ENCODE results near the gene GPR156. TPM values are rescaled to one million over a fixed set of nuclear protein-coding genes. Genes with fewer than 3 reads are reported as not detected.
"Not testable (repeated sequence)": the region's sequence is repeated elsewhere in the genome, so short reads cannot be mapped to it uniquely, and the experiment has no call there.

GPR156 gene
- polyA plus RNA-seq, 1 of the 3 experiments (the other 2 are of a cell fraction) = 0.31 TPM

GRCh38 chr3:120156699-120157098, 128.3 kb downstream of the GPR156 start (continued):
- TF ChIP-seq, protein P1, sequence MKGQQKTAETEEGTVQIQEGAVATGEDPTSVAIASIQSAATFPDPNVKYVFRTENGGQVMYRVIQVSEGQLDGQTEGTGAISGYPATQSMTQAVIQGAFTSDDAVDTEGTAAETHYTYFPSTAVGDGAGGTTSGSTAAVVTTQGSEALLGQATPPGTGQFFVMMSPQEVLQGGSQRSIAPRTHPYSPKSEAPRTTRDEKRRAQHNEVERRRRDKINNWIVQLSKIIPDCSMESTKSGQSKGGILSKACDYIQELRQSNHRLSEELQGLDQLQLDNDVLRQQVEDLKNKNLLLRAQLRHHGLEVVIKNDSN (IDR thresholded peaks at IDR 0.05; ENCODE audit: borderline replicate concordance, low read depth) = no peak
- TF ChIP-seq NRF1 (IDR thresholded peaks at IDR 0.05; ENCODE audit: low read depth, low read length) (no peak), RAD21 (IDR thresholded peaks at IDR 0.05; ENCODE audit: low read length) (no peak)

DNA sequence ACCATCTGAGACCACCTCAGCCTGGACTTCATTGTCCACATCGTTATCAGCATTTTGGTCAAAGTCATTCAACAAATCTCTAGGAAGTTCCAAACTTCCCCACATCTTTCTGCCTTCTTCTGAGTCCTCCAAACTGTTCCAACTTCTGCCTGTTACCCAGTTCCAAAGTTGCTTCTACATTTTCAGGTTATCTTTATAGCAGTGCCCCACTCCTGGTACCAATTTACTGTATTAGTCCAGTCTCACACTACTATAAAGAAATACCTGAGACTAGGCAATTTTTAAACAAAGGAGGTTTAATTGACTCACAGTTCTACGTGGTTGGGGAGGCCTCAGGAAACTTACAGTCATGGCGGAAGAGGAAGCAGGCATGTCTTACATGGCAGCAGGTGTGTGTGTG, 129.3 kb downstream of the GPR156 start:
- H2AFZ ChIP-seq (ENCODE audit: low read depth); H3K27ac ChIP-seq (ENCODE audit: low read depth in 2 of 2, low read length in 1 of 2); H3K9me3 ChIP-seq; H3K36me3 ChIP-seq (replicated peaks in 1 of 2; ENCODE audit: control insufficient read depth in 1 of 2, insufficient read depth in 2 of 2, low read length in 1 of 2); H3K9ac ChIP-seq; H3K4me1 ChIP-seq (ENCODE audit: control insufficient read depth in 1 of 2, insufficient read depth in 2 of 2, low read depth in 1 of 2, low read length in 1 of 2); H3K9me2 ChIP-seq; CTCF ChIA-PET; POLR2A ChIA-PET; H4K20me1 ChIP-seq (ENCODE audit: insufficient read depth); H3K27me3 ChIP-seq (ENCODE audit: insufficient read depth); H3K4me3 ChIP-seq (ENCODE audit: low read depth in 2 of 2, low read length in 1 of 2); DNase-seq; H3K79me2 ChIP-seq (ENCODE audit: insufficient read depth); H3K4me2 ChIP-seq: not testable (repeated sequence)
- H3F3A ChIP-seq (replicated peaks; ENCODE audit: insufficient read depth) = peaks cover 15% of the 10 kb centered on the region
- 75% methylated on average over 3 of the region's 3 CpGs for WGBS (ENCODE audit: low lambda C conversion rate)

GRCh38 chr3:120155108-120155507, 129.9 kb downstream of the GPR156 start:
- no peaks in the 10 kb centered on the region for H3K27me3 ChIP-seq (ENCODE audit: insufficient read depth)
- H3F3A ChIP-seq (replicated peaks; ENCODE audit: insufficient read depth) = peaks cover 11% of the 10 kb centered on the region
- no peak overlapping the region for H3K4me2 ChIP-seq
- H4K20me1 ChIP-seq (ENCODE audit: insufficient read depth) = no peaks in the 10 kb centered on the region
- no peaks in the 10 kb centered on the region for H3K79me2 ChIP-seq (ENCODE audit: insufficient read depth)
- H3K36me3 ChIP-seq (replicated peaks in 1 of 2; ENCODE audit: control insufficient read depth in 1 of 2, insufficient read depth in 2 of 2, low read length in 1 of 2) = no peaks in the 10 kb centered on the region
- ChIA-PET CTCF (no interaction called here), POLR2A (no interaction called here)
- no peak overlapping the region for H2AFZ ChIP-seq (ENCODE audit: low read depth)
- H3K4me3 ChIP-seq (ENCODE audit: low read depth in 2 of 2, low read length in 1 of 2) = no peak overlapping the region
- peaks cover 4% of the 10 kb centered on the region; the same call in 1 of the 2 replicates for H3K9me3 ChIP-seq
- no peak overlapping the region for H3K27ac ChIP-seq (ENCODE audit: low read depth in 2 of 2, low read length in 1 of 2)
- peaks cover 0 to 4% of the 10 kb centered on the region in 2 experiments; a peak in 1 of 4 replicates for H3K4me1 ChIP-seq (ENCODE audit: control insufficient read depth in 1 of 2, insufficient read depth in 2 of 2, low read depth in 1 of 2, low read length in 1 of 2)
- no peaks in the 10 kb centered on the region for H3K9me2 ChIP-seq
- H3K9ac ChIP-seq = no peak overlapping the region
- DNase-seq = no peak
- TF ChIP-seq EZH2phosphoT487 (IDR thresholded peaks at IDR 0.05; ENCODE audit: borderline replicate concordance, low read depth) = no peak
- TF ChIP-seq FOXM1 (IDR thresholded peaks at IDR 0.05; ENCODE audit: low read depth) = no peak
- no peak for TF ChIP-seq TCF12 (IDR thresholded peaks at IDR 0.05)
- TF ChIP-seq IRF3 (IDR thresholded peaks at IDR 0.05; ENCODE audit: low read depth, low read length) = no peak
- TF ChIP-seq RCOR1 (IDR thresholded peaks at IDR 0.05; ENCODE audit: low read length) = no peak
- no peak for TF ChIP-seq MAX (IDR thresholded peaks at IDR 0.05; ENCODE audit: low read depth)
- no peak for TF ChIP-seq CTCF (IDR thresholded peaks at IDR 0.05)
- no peak for TF ChIP-seq ELF1 (IDR thresholded peaks at IDR 0.05)
- TF ChIP-seq MEF2A (IDR thresholded peaks at IDR 0.05; ENCODE audit: borderline replicate concordance, low read depth) = no peak
- no peak for TF ChIP-seq SMC3 (IDR thresholded peaks at IDR 0.05; ENCODE audit: low read depth, low read length)
- no peak for TF ChIP-seq MXI1 (IDR thresholded peaks at IDR 0.05; ENCODE audit: low read depth, low read length)
